Testis (tissue), 2 donors: Measurements from ENCODE around the gene SAPCD1.

ENCODE experiments used
- CTCF ChIP-seq, 3 experiments: fragments of 450-650 bp in 2 of 3; fragments of 200-600 bp in 1 of 3; sonication (generic) in 1 of 3; IDR thresholded peaks; one replicate each; pipeline ENCODE4 v1.5.1; 2016 to 2019; ENCODE audit warnings: antibody characterized with exemption in 3 of 3, mild to moderate bottlenecking in 2 of 3, moderate library complexity in 1 of 3
- POLR2A ChIP-seq: fragments of 450-650 bp; IDR thresholded peaks from one replicate; pipeline ENCODE4 v1.6.1; 2017; ENCODE audit warnings: antibody characterized with exemption, mild to moderate bottlenecking, moderate library complexity

- no peak for TF ChIP-seq CTCF (IDR thresholded peaks at IDR 0.05)
- no peak for TF ChIP-seq POLR2A
Observed at GRCh38 chr6:31723245-31723979, 39.0 kb upstream of the SAPCD1 start, which contains the start of gene MPIG6B.
